Endothelial cell (in vitro differentiated cells): ENCODE measurements around the gene CHRNA4. TPM values are rescaled to one million over a fixed set of nuclear protein-coding genes. Genes with fewer than 3 reads are reported as not detected.

Experiments
- DNase-seq: peaks from one replicate; pipeline ENCODE4 v3.0.0; 2021; ENCODE audit warnings: low spot score
- H3K27ac Mint-ChIP-seq: one replicate; pipeline ENCODE4 v1.8.0; 2021; ENCODE audit warnings: mixed read lengths, inconsistent platforms; ENCODE audit not compliant: unreplicated experiment
- H3K27me3 Mint-ChIP-seq: one replicate; pipeline ENCODE4 v1.8.0; 2021; ENCODE audit warnings: mild to moderate bottlenecking, moderate library complexity, mixed read lengths, inconsistent platforms; ENCODE audit not compliant: unreplicated experiment
- H3K36me3 Mint-ChIP-seq: one replicate; pipeline ENCODE4 v1.8.0; 2021; ENCODE audit warnings: mild to moderate bottlenecking, low read depth, mixed read lengths, inconsistent platforms; ENCODE audit not compliant: unreplicated experiment
- H3K4me1 Mint-ChIP-seq: one replicate; pipeline ENCODE4 v1.8.0; 2021; ENCODE audit warnings: mild to moderate bottlenecking, mixed read lengths, inconsistent platforms; ENCODE audit not compliant: unreplicated experiment
- H3K4me3 Mint-ChIP-seq: one replicate; pipeline ENCODE4 v1.8.0; 2021; ENCODE audit warnings: mild to moderate bottlenecking, mixed read lengths, inconsistent platforms; ENCODE audit not compliant: unreplicated experiment
- H3K9me3 Mint-ChIP-seq: one replicate; pipeline ENCODE4 v1.8.0; 2021; ENCODE audit warnings: mixed read lengths, inconsistent platforms; ENCODE audit not compliant: unreplicated experiment
- total RNA-seq: library from RNA; stranded (reverse); fragmentation: NEBNext Ultra II Directional; extraction: Animal tissue kit (Norgen Biotek cat#: 25700); gene quantifications from one replicate; pipeline ENCODE4 v1.2.1, GENCODE V29; 2021; ENCODE audit not compliant: unreplicated experiment
- TF ChIP-seq, protein P1 (sequence below): fragments of 200-600 bp; sonication (generic); IDR thresholded peaks from one replicate; pipeline ENCODE4 v1.5.0; 2021; ENCODE audit warnings: antibody characterized with exemption; ENCODE audit not compliant: unreplicated experiment

The CHRNA4 gene
- total RNA-seq, 1 donor from 2014 or later: 2.6 TPM

DNA sequence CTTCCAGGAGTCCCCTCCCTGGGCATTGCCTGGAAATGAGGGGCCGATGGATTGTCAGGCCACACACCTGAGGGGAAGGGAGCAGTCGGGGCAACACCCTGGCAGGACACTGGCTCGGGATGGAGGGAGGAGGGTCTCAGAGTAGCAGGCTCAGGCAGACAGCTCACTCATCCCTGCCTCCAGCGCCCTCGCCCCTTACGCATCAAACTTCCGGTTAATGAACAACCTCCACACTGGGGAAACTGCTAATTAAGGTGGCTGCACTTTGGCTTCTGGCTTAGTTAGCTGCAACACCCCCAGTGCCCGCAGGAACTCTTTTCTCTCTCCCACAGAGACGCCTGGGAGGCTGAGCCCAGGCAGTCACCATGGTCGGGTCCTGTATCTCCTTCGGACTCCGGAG lies 13.4 kb upstream of the CHRNA4 start:
- no peaks in the 10 kb centered on the region for H3K36me3 Mint-ChIP-seq
- H3K27me3 Mint-ChIP-seq: peaks cover 5% of the 10 kb centered on the region
- no peak overlapping the region for H3K27ac Mint-ChIP-seq
- no peak for DNase-seq
- peaks cover 3% of the 10 kb centered on the region for H3K4me1 Mint-ChIP-seq
- H3K9me3 Mint-ChIP-seq: no peaks in the 10 kb centered on the region
- TF ChIP-seq, protein P1, sequence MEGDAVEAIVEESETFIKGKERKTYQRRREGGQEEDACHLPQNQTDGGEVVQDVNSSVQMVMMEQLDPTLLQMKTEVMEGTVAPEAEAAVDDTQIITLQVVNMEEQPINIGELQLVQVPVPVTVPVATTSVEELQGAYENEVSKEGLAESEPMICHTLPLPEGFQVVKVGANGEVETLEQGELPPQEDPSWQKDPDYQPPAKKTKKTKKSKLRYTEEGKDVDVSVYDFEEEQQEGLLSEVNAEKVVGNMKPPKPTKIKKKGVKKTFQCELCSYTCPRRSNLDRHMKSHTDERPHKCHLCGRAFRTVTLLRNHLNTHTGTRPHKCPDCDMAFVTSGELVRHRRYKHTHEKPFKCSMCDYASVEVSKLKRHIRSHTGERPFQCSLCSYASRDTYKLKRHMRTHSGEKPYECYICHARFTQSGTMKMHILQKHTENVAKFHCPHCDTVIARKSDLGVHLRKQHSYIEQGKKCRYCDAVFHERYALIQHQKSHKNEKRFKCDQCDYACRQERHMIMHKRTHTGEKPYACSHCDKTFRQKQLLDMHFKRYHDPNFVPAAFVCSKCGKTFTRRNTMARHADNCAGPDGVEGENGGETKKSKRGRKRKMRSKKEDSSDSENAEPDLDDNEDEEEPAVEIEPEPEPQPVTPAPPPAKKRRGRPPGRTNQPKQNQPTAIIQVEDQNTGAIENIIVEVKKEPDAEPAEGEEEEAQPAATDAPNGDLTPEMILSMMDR: no peak
- no peak overlapping the region for H3K4me3 Mint-ChIP-seq

DNA sequence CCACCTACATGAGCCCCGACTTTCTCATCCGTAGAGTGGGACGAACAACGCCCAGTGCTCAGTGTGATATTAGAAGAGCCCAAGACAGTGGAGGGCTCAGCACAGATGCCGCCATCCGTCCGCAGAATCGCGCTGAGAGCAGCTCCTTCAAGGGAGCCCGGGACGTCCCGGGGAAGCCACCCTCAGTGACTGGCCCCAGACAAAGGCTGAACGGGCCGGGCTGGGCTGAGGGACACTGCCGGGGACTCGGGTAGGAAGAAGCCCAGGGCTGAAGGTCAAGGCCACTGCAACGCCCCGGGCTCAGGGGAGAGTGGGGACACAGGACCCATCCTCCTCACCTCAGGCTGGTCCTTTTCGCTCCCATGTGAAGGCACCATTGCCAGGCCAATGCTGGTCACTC lies 12.8 kb upstream of the CHRNA4 start:
- no peak overlapping the region for H3K4me3 Mint-ChIP-seq
- DNase-seq: no peak
- H3K9me3 Mint-ChIP-seq: no peaks in the 10 kb centered on the region
- peaks cover 5% of the 10 kb centered on the region for H3K27me3 Mint-ChIP-seq
- H3K4me1 Mint-ChIP-seq: peaks cover 3% of the 10 kb centered on the region
- H3K27ac Mint-ChIP-seq: no peak overlapping the region
- H3K36me3 Mint-ChIP-seq: no peaks in the 10 kb centered on the region
- TF ChIP-seq, protein P1: no peak

DNA sequence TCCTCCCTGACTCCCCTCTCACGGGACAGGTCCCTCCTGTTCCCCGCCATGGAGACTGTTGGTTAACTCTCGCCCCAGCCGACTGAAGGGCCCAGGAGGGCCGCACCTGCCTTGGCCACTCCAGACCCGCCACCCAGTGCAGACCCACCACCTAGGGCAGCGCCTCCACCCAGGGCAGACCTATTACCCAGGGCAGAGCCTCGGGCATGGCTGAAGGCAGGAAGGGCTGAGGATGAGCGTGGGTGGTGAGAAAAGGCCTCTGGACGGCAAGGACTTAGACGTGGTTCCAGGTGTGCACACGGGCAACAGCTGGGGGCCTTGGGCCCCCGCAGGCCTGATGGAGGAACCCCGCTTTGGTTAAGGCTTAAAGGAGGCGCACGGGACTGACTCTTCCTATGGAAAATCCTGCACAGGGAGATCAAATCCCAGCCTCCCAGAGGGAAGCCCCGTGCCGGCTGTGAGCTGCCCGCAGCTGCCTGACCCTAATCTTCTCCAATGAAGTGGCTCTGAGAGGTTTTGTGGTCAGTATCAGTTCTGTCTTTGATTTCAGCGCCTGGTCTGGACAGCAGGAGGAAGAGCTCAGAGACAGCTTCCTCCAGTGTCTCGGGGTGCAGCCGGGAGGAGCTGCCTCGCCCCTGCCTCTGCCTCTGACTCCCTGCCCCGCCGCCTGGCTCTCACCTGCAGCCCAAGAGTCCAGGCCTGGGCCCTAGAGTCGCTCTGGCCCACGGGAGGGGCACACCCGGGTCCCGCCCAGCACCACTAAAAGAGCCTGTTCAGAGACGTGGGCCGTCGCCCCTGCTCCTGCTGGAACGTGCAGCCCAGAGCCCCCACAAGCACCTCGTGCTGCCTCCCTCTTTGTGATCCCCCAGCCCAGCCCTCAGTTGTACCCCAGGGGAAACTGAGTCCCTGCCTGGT lies 12.1 kb upstream of the CHRNA4 start:
- no peak overlapping the region for H3K27ac Mint-ChIP-seq
- H3K4me1 Mint-ChIP-seq: peaks cover 3% of the 10 kb centered on the region
- no peak overlapping the region for H3K4me3 Mint-ChIP-seq
- no peak for DNase-seq
- H3K27me3 Mint-ChIP-seq: peaks cover 1% of the 10 kb centered on the region
- no peaks in the 10 kb centered on the region for H3K9me3 Mint-ChIP-seq
- H3K36me3 Mint-ChIP-seq: no peaks in the 10 kb centered on the region
- TF ChIP-seq, protein P1: no peak

DNA sequence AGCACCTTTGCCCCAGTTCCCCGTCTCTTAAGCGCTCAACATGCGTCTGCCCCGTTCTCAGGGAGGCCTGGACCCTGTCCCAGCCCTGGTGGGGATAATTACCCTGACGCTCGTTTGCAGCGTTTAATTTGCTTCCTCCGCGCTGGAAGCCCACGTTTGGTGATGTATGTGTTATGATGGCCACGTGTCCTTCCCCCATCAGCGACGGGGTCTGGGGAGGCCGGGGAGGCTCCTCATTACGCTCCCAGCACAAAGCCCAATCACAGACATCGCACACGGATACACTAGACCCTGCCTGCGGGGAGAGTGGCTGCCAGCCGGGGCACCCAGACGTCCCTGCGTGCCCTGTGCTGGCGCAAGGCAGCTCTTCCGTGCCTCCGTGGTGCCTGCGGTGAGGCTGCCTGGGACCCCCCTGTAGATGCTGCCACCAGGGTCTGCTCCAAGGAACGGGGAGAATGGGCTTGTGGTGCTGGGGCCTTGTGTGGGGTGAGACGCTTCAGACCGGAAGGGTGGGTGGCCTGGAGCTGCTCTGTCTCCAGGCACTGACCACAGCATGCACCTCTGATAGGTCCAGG lies 10.2 kb upstream of the CHRNA4 start:
- Mint-ChIP-seq H3K36me3 (no peaks in the 10 kb centered on the region), H3K4me1 (peaks cover 3% of the 10 kb centered on the region), H3K4me3 (no peak overlapping the region), H3K9me3 (no peaks in the 10 kb centered on the region), H3K27me3 (peaks cover 2% of the 10 kb centered on the region), H3K27ac (no peak overlapping the region)
- TF ChIP-seq, protein P1: no peak
- DNase-seq: no peak

DNA sequence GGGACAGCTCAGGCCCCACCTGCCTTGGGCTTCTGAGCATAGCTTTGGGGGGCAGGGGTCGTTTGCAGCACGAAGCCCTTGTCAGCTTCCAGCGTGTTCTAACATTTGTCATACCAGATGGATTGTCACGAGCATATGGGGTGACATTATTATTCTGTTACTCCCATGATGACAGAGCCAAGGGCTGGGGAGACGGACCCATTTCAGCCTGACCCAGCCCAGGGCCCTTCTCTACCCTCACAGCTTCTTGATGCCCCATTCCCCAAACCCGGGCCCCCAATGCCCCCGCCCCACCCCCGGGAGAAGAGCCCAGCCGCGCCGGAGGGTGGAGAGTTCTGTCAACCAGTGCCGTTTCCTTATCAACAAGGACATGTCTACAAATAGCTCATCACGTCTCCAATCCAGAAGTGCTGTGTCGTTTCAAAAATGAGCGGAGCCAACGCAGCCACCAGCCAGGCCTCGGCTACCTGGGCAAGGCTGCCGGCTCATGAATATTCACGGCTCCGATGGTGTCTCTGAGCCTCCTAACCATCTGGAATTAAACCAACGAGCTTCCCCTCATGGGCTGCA lies 9.6 kb upstream of the CHRNA4 start:
- H3K4me1 Mint-ChIP-seq: no peaks in the 10 kb centered on the region
- H3K4me3 Mint-ChIP-seq: no peak overlapping the region
- DNase-seq: no peak
- H3K27ac Mint-ChIP-seq: no peak overlapping the region
- TF ChIP-seq, protein P1: no peak
- peaks cover 4% of the 10 kb centered on the region for H3K27me3 Mint-ChIP-seq
- H3K9me3 Mint-ChIP-seq: no peaks in the 10 kb centered on the region
- no peaks in the 10 kb centered on the region for H3K36me3 Mint-ChIP-seq
